Activated CD4-positive, alpha-beta T cell treated with anti-CD3 and anti-CD28 coated beads, Interleukin-2, Interleukin-6, amounts not matched to agents 100 ng/mL and 50 ng/mL, durations not matched to agents 16 hours and 8 hours (primary cell): Measurements from ENCODE around the gene ZNF662.
A peak's percentile ranks its signal among the peaks of the same experiment; 100 is the strongest.
"Not testable (repeated sequence)": the region's sequence is repeated elsewhere in the genome, so short reads cannot be mapped to it uniquely, and the experiment has no call there.

Experiments
- DNase-seq: peaks from one replicate; pipeline ENCODE4 v3.0.0-alpha.2; 2020

The ZNF662 gene

GRCh38 chr3:42906070-42906847 lies at the start of gene ZNF662:
ZNF662 (plus strand) TSS chr3:42906142; CDS start chr3:42908115, 1,973 bp downstream.
- no peak for DNase-seq

GRCh38 chr3:42856544-42856943 lies 49.4 kb upstream of the ZNF662 start:
- DNase-seq = no peak

- no peak for DNase-seq
These were observed 41.5 kb upstream of the ZNF662 start for GRCh38 chr3:42864321-42864950.

DNA sequence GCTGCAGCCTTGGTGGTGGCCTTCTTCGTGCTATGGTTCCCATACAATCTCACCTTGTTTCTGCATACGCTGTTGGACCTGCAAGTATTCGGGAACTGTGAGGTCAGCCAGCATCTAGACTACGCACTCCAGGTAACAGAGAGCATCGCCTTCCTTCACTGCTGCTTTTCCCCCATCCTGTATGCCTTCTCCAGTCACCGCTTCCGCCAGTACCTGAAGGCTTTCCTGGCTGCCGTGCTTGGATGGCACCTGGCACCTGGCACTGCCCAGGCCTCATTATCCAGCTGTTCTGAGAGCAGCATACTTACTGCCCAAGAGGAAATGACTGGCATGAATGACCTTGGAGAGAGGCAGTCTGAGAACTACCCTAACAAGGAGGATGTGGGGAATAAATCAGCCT lies 40.7 kb upstream of the ZNF662 start:
- no peak for DNase-seq

GRCh38 chr3:42867138-42867537 lies 38.8 kb upstream of the ZNF662 start:
- DNase-seq = no peak

GRCh38 chr3:42868841-42869240 lies 37.1 kb upstream of the ZNF662 start:
- DNase-seq = no peak

GRCh38 chr3:42871592-42872196 lies 34.2 kb upstream of the ZNF662 start:
- no peak for DNase-seq

GRCh38 chr3:42872718-42873117 lies 33.2 kb upstream of the ZNF662 start:
- no peak for DNase-seq

GRCh38 chr3:42873221-42873982 lies 32.5 kb upstream of the ZNF662 start:
- no peak for DNase-seq

DNA sequence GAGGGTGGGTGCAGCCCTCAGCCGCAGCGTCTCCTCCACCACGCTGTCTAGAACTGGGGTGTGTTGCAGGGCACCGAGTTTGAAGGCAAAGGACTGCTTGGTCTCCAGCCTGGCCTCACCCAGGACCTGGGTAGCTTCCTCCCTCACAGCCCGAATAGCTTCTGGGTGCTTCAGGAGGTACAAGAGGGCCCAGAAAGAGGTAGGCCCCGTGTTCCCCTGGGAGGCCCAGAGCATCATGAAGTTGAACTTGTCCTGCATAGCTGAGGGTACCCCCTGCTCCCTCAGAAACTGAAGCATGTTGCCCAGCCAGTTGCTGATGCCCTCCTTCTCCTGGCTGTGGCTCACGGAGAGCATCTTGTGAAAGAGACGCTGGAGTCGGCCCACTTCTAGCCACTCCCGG lies 31.2 kb upstream of the ZNF662 start:
- no peak for DNase-seq

GRCh38 chr3:42875325-42876151 lies 30.4 kb upstream of the ZNF662 start, which contains the start of gene CYP8B1:
CYP8B1 (minus strand) TSS chr3:42875879; CDS start chr3:42875816, 63 bp downstream.
- DNase-seq = no peak

GRCh38 chr3:42876401-42876800 lies 29.5 kb upstream of the ZNF662 start:
- no peak for DNase-seq

DNA sequence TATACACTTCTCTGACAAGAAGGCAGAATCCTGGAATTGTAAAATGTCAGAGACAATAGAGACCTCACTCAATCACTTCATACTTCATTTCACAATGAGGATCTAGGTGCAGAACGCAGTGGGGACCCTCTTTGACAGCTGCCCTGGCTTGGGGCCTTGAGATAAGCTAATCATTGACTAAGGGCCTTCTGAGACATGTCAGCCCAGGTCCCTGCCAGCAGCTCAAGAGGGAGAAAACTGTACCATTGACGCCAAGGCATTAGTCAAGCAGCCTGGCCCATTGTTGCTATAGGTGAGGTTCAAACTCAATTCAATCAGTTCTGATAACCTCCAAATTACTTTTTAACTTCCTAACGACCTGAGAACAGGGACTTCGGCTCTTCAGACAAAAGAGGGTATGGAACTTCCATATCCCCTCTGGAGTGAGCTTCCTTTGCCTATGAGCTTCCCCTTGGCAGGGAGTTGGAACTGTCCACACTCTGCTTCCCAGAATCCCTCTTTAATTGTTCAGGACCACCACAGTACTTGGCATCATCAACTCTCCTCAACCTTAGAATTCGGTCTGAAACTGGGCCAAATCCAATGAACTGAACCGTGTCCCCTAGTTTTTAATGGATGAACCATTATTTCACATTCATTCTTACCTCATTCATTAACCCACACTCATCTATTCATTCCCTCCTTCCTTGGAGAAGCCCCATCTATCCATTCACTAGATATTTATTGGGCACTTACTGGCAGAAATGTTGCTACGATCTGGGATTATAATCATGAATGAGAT lies 28.8 kb upstream of the ZNF662 start:
- DNase-seq = no peak

DNA sequence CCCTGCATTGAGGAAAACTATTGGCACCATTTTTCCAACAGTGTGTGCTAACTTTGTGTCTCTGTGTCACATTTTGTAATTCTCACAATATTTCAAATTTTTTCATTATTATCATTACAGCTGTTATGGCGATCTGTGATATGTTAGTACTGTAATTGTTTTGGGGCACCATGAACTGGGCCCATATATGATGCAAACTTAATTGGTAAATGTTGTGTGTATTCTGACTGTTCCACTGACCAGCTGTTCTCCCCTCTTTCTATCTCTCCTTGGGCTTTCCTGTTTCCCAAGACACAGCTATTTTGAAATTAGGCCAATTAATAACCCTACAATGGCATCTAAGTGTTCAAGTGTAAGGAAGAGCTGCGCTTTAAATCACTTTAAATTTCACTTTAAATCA lies 28.1 kb upstream of the ZNF662 start:
- no peak for DNase-seq

DNA sequence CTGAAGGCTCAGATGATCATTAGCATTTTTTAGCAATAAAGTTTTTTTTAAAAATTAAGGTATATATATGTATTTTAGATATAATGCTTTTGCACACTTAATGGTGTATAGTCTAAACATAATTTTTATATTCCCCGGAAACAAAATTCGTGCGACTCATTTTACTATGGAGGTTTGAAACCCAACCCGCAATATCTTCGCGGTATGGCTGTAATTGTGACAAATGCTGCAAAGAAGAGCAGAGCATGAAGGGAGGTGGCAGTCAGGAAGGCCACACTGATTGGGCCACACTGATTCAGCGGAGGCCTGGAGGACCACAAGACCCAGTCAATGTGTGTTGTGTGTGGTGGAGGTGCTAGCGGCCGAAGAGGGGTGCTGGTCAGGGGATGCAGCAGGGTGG lies 25.8 kb upstream of the ZNF662 start:
- DNase-seq = no peak

DNA sequence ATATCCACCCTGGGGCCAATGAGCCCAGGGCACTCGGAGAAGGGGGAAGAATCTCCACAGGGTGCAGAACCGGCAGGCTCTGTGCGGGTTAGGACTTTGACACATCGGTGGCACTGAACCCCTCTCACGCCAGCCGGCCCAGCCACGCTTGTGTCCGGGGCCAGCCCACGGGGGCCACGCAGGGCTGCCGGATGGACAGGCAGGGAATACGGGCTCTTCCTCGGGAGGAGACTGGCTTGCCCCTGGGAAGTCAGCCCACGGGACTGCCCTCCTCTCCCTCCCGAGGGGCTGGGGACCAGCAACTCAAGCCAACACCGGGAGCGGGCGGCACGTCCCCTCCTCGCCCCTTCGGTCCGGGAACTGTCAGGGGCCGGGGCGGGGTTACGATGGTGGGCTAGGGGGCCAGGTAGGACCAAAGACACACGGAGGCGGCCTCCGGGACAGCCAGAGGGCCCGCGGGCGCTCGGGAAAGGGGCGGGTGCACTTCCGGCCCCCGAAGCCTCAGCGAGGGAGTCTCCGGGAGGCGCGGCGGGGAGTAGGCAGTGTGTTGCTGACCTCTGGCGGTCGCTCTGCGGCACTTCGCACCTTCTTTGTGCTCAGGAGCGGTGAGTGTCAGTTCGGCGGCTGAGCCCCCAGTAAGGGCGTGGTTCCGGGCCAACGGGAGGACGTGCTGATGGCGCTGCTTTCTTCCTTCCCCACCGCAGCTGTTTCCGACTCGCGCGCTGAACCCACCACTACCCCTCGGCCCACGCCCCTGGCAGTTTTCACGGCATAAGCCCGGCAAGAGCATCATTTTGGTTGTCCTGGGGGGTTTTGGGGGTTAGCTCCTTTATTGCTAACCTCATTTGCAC lies 25.1 kb upstream of the ZNF662 start:
- peak; percentile 93 for DNase-seq

DNA sequence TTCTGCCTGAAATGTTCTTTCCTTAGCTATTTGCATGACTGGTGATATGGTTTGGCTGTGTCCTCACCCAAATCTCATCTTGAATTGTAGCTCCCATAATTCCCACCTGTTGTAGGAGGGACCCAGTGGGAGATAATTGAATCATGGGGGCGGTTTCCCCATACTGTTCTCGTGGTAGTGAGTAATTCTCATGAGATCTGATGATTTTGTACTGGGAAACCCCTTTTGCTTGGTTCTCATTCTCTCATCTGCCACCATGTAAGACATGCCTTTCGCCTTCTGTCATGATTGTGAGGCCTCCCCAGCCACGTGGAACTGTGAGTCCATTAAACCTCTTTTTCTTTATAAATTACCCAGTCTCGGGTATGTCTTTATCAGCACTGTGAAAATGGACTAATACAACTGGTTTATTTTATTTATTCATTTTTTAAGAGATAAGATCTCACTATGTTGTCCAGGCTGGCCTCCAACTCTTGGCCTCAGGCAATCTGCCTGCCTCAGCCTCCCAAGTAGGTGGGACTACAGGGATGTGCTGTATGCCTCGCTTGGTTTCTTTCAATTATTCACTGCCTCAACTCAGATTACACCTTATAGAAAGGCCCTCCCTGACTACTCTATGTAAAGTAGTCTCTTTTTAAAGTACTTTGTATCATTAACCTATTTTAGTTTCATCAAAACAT lies 22.6 kb upstream of the ZNF662 start:
- not testable (repeated sequence) for DNase-seq

DNA sequence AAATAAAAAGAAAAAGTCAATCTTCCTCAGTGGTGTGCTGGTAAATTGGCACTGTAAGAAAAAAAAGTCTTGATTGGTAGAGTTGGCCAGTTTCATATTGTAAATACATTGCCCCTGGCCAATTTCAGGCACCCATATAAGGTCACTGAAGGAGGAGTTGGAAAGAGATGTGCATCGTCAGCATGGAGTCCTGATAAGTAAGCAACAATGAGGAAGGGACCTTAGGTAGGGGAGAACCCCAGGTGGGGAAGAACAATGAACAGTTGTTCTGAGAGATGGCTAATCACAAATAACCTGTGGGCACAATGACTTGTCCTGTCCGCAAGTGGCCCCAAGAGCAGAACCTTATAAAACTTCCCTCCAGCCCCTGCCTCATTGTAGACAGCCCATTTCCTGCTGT lies 21.6 kb upstream of the ZNF662 start:
- DNase-seq = no peak

- no peak for DNase-seq
These were observed 19.6 kb upstream of the ZNF662 start for GRCh38 chr3:42886294-42886822.

GRCh38 chr3:42887084-42887483 lies 18.9 kb upstream of the ZNF662 start:
- DNase-seq = no peak
